HG03342 (cell line): ENCODE results near the gene TOX2.

Experiments
- ATAC-seq: cut with Tn5 transposase; IDR thresholded peaks from one replicate; pipeline ENCODE4 v1.9.1; 2021; ENCODE audit warnings: mild to moderate bottlenecking, moderate library complexity; ENCODE audit not compliant: unreplicated experiment

TOX2 gene

GRCh38 chr20:44052166-44052565 lies 137.5 kb downstream of the TOX2 start:
- no peak for ATAC-seq

- ATAC-seq, result no peak
These were observed 138.4 kb downstream of the TOX2 start for GRCh38 chr20:44053046-44053445.

- ATAC-seq, result no peak
These were observed 139.5 kb downstream of the TOX2 start for GRCh38 chr20:44054118-44054517.

GRCh38 chr20:44054849-44055248 lies 140.2 kb downstream of the TOX2 start:
- ATAC-seq, result no peak

GRCh38 chr20:44056010-44056698 lies 141.5 kb downstream of the TOX2 start:
- ATAC-seq, result no peak

GRCh38 chr20:44057698-44058675 lies 143.3 kb downstream of the TOX2 start:
- no peak for ATAC-seq

GRCh38 chr20:44064501-44065400 lies 150.1 kb downstream of the TOX2 start:
- ATAC-seq, result no peak

GRCh38 chr20:44065401-44066340 lies 151.0 kb downstream of the TOX2 start:
- ATAC-seq, result no peak

- ATAC-seq, result no peak
These were observed 152.3 kb downstream of the TOX2 start for GRCh38 chr20:44066645-44067606.

- ATAC-seq, result no peak
These were observed 153.0 kb downstream of the TOX2 start for GRCh38 chr20:44067650-44068081.

GRCh38 chr20:44068316-44069201 lies 153.9 kb downstream of the TOX2 start:
- ATAC-seq, result no peak

GRCh38 chr20:44069203-44070011 lies 154.8 kb downstream of the TOX2 start:
- ATAC-seq, result no peak

- no peak for ATAC-seq
These were observed 155.7 kb downstream of the TOX2 start for GRCh38 chr20:44070139-44070900.

GRCh38 chr20:44071057-44071456 lies 156.4 kb downstream of the TOX2 start:
- ATAC-seq, result no peak

- no peak for ATAC-seq
These were observed 157.0 kb downstream of the TOX2 start for GRCh38 chr20:44071526-44072111.

- ATAC-seq, result no peak
These were observed 157.7 kb downstream of the TOX2 start for GRCh38 chr20:44072384-44072783.
